Suppressor macrophage treated with lipopolysaccharide for 4 hours (primary cell): ENCODE results near the gene ABCA1.
"Not testable (repeated sequence)": the region's sequence is repeated elsewhere in the genome, so short reads cannot be mapped to it uniquely, and the experiment has no call there.

Source experiments
- DNase-seq: peaks from one replicate; pipeline ENCODE4 v3.0.0-alpha.2; 2020

The ABCA1 gene

DNA sequence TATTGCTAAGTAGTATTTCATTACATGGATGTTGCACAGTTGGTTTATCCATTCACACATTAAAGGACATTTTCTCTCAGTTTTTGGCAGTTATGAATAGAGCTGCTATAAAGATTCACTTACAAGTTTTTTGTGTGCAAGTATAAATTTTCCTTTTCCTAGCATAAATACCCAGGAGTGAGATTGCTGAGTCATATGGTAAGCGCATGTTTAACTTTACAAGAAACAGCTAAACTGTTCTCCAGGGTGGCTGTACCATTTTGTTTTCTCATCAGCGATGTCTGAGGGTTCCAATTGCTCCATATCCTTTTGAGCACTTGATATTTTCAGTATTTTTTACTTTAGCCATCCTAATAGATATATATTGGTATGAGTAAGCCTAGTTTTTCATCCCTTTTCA is 16.4 kb upstream of the ABCA1 start:
- no peak for DNase-seq

DNA sequence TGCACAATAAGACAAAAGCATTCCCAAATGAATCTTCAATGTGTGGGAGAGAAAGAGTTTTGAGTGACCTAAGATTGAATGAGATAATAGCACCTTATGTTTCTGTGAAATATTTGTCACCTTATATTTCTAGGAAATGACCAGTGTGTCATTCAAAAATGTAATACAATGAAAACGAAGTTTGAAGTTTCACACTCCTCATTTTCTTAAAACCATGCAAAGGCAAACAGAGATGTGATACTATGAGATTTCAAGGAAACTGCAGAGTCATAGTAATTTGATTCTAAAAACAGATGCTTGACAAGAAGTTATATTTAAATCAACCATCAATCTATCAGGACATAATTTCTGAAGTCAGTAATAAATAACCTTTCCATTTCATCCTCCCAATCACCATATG is 13.6 kb upstream of the ABCA1 start:
- DNase-seq = no peak

DNA sequence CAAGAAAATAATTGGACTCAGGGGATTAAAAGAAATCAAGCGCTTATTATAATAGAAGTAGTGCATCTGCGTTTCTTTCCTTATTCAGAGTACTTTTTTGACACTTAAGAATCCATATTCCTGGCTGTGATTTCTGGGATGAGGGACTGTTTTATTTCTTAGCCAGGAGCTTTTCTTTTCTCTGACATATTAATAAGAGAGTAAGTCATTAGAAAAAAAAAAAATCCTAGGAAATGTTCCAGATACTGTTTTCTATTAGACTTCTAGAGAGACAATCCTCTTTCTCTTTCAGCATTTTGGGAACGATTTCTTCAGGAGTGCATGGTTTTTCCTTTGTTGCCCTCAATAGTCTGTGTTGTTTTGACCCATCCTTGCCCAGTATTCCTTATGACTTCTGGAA is 8.3 kb upstream of the ABCA1 start:
- DNase-seq = no peak

DNA sequence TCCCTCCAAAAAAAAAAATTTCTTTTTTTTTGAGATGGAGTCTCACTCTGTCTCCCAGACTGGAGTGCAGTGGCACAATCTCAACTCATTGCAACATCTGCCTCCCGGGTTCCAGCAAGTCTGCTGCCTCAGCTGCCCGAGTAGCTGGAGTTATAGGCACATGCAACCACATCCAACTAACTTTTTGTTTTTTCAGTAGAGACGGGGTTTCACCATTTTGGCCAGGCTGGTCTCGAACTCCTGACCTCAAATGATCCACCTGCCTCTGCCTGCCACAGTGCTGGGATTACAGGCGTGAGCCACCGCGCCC is 7.5 kb upstream of the ABCA1 start:
- DNase-seq = not testable (repeated sequence)

DNA sequence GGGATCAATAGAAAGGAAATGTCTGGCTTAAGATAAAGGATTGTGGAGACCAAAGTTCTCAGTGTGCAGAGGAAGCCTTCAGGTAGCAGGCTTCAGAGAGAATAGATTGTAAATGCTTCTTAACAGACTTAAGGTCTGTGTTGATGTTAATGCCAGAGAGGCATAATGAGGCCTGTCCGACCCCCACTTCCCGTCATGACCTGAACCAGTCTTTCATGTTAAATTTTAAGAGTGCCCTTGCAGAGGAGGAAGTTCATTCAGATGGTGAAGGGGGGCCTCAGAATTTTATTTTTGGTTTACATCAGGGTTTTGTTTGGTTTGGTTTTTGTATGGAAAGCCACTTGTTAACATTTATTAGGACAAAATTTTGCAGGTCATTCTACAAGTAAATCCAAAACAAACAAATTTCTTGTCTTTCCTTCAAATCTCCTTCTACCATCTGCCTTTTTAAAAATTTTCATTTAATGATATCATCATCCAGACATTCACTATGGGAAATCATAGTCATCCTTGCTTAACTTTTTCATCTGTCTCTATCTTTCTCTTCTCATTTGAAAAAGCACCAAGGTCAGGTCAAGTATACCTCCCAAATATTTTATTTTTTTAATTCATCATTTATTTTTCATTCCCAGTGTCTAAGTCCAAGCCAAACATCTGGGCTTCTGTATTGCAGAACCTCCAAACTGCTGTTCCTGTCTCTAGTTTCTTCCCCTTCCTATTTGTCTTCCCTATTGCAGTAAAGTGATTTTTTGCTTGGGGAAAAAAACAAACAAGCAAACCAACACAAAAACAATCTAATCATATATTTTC is 6.9 kb upstream of the ABCA1 start:
- no peak for DNase-seq

DNA sequence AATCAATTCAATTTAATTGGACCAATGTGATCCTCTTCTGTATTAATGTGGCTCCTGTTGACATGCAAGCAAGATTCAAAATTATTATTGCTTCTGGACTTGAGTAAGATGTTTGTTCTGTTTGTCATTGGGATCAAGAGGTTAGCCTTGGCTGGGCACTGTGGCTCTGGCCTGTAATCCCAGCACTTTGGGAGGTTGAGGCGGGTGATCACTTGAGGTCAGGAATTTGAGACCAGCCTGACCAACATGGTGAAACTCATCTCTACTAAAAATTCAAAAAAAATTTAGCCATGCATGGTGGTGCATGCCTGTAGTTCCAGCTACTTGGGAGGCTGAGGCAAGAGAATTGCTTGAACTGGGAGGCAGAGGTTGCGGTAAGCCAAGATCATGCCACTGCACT is 5.1 kb upstream of the ABCA1 start:
- not testable (repeated sequence) for DNase-seq

DNA sequence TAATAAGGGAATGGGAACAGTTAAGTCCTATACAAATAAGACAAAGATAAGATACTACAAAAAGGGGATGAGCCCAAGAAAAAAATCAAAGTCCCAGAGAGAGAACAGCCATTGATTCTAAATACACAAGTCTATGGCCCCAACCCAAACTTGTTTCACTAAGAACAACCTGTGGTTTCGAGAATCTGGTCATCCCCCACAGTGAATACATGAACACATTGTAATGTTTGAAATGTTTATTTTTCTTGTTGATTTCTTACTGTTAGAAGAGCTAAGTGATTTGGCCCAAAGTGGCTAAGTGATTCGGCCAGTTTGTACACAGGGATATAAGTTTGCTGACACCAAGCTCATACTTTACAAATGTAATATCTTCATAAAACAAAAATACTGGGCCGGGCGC is 3.3 kb upstream of the ABCA1 start:
- no peak for DNase-seq

DNA sequence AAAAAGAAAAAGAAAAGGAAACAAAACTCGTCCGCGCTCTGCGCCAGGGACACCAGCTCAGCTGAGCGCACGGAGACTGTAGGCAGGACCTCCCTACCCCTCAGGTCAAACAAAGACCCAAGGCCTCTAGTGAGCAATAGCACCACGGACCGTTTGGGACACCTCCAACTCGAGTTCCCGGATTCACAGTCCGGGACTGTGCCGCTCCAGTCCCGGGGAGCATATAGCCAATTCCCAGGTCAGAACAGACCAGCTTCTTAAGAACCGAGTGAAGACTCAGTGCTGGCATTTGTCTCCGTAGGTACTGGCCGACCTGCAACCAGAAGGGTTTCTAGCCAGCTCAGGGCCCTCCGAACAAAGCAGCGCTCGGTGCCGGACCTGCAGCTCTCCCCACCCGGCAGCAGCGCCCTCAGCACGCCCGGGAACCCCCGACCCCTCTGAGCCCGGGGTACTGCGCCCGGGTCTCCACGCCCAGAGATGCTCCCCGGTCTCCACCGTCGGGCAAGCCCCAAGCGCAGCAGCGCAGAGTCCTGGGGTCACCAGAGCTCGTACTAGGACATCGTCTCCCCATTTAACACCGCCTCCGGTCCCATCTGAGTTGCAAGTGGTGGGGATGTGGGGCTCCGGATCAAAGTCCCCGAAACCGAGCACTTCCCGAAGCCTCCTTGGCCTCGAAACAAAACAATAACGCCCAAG is 591 bp downstream of the ABCA1 start:
- DNase-seq = peak; percentile 72

DNA sequence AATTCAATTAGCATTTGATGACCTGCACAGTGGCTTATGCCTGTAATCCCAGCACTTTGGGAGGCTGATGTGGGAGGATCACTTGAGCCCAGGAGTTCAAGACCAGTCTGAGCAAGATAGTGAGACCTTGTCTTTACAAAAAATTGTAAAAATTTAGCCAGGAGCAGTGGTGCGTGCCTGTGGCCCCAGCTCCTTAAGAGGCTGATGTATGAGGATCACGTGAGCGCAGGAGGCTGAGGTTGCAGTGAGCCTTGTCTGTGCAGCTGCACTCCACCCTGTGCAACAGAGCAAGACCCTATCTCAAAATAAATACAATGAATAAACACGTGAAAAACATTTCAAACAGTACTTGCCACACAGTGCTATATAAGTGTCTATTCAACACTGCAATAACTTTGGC is 4.2 kb downstream of the ABCA1 start:
- no peak for DNase-seq

DNA sequence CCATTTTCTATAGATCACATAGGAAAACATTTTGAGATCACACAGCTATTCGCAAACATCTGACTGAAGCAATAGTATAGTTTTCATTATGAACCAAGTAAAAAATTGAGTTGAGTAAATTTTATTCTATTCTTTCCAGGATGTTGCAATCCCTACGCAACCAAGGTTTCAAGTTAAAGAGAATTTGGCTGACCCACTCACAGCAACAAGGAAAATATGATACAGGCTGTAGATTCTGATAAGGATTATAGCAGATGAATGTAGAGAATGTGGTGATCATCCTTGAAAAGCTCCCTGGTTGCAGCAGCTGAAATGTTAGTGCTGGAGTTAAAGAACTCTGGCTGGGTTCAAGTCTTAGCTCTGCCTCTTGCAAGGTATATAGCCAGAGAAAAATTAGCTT is 4.7 kb downstream of the ABCA1 start:
- peak; percentile 69 for DNase-seq

DNA sequence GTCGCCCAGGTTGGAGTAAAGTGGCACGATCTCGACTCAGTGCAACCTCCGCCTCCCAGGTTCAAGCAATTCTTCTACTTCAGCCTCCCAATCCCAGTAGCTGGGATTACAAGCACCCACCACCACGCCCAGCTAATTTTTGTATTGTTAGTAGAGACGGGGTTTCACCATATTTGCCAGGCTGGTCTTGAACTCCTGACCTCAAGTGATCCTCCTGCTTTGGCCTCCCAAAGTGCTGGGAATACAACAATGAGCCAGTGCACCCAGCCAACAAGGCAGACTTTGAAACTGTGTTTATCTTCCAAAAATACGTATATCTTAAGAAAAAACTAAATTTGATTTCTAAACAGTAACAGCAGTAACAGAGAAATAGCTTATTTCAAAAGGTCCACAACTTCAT is 5.2 kb downstream of the ABCA1 start:
- not testable (repeated sequence) for DNase-seq

DNA sequence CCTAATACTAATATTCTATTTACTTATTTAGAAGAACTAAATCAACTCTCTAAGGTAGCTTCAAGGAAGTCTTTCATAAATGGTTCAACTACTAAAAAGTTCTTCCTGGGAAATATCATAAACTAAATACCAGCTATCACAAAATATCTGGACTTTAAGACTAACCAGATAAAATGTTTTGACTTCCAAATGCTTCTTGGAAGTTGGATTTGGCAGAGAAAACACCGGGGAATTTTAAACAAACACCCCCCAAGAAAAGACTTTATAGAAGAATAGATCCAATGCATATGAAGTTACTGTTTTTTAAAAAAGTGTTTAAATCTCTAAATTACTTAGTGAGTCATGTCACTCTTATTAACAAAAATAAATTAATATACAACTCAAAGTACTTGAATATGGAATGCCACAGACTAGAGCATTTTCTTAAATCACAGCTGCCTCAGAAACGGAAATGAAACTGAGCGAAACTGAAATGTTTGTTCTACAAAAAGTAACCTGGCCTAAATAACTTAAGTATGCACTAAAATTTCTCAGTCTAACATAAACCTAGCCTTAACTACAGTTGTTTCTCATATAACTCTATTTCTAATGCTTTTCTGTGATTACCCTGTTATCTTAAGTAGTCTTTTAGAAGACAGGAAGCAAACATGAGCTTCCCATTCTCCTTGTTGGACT is 6.8 kb downstream of the ABCA1 start:
- no peak for DNase-seq

DNA sequence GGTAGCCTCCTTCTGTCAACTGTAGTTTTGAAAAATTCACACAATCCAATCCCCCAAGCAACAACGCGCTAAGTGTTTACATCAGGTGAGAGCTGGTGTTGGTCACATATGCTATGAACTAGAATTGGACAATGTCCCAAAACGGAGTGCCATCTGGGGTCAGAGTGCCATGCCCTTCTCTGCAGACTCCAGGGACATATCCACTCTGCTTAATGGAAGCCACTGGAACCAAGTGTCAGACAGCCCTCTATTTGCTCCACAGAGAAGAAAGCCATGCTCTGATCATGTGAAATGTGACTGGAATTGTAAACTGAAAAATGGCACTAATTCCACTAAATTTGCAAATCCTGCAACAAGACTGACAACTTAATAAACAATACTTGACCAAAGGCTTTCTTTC is 12.2 kb downstream of the ABCA1 start:
- DNase-seq = no peak

DNA sequence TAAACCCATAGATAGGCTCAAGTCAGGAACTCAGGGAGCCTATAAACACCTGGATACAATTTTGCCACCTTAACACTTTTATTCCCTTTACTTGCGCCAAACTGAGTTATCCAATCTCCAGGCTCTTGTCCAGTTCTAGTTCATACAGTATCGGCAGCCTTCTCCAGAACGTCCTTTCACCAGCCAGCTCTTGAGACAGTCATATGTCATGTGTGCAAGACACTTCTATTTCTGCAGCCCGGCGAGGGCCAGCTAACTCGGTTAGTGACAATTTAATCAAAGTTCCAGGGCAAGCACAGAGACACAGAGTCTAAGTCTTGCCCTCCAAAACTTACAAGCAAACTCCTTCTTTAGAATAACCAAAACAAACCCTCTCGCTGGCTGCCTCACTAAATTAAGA is 12.9 kb downstream of the ABCA1 start:
- no peak for DNase-seq

DNA sequence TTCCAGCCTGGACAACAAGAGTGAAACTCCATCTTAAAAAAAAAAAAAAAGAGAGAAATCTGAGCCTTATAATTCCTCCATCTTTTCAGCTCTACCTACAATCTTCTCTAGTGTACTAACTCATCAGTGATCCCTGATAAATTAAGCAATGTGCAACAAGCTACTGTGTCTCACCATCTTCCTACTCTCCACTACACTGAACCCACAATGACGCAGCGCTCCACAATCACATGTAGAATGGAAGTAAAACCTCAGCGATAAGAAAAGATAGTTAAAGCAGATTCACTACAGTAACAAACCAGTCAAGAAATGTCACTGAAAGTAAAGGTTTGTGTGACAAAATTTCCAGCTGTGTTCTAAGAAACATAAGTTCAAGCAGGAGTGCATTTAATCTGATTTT is 13.5 kb downstream of the ABCA1 start:
- peak; percentile 76 for DNase-seq

DNA sequence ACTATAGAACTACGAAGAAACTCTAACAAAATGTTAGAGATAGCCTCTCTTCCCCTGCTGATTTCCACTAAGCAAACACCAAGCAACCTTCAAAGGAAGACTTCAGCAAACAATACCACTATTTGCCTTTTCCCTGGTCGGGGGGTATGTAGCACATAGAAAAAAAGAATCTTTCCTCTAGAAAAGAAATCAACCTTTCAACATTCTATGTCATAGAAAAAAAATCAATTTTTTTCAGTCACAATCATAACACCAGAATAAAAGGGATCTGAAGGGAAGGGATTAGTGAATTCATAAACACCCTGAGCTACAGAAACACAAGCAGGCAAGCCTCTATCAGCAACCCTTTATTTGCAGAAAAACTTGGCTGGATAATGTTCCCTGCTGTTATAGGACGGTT is 15.3 kb downstream of the ABCA1 start:
- DNase-seq = no peak

DNA sequence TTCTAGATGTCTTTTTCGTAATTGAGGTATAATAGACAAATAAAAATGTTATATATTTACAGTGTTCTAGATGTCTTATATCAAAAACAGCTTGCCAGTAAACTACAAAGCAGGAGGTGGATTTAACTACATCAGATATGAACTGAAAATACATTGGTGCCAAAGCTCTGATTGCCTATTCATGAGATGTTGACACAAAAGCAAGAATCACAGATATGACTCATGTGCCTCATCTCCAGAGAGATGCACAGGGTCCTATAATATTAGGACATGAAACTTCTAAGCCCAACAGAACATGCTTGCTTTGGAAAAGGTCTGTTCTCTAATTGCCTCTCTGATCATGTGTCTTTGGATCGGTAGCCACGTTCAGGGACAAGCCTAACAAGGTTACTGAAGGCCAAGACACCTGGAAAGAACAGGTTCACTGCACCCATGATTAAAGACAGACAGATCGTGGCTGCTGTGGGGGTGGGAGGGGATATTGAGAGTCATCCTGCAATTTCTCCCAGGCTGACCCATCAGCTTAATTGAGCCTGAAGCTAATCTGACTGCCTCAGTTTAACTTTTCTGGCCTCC is 16.8 kb downstream of the ABCA1 start:
- peak; percentile 68 for DNase-seq

DNA sequence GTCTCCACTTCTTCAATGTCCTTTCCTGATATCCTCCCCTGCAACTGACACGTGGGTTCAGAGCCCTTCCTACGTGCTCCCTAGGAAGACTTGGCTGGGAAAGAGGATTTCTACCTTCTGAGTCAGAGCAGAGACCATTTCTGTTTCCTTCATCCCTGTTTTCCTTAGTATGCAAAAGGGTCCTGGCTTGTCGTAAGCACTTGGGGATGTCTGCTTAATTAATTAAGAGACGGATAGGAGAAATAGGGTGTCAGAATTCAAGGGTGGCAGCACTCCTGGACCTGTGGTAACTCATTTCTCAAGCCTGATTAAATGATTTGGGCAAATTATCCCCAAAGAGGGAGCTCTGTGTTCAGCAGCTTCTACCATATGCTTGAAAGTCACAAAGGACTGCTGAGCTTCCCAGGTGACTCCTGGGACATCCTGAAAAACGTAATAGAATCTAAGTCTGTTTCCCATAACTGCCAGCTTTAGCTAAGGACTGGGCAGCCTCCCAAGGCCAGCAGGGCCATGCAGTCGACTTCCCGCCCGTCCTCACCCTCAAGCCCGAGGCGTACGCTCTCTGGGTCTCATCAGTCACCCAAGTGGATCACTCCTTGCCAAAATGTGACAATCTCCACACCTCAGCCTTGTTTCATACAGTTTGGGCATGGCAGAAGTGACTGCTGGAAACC is 20.5 kb downstream of the ABCA1 start:
- no peak for DNase-seq

DNA sequence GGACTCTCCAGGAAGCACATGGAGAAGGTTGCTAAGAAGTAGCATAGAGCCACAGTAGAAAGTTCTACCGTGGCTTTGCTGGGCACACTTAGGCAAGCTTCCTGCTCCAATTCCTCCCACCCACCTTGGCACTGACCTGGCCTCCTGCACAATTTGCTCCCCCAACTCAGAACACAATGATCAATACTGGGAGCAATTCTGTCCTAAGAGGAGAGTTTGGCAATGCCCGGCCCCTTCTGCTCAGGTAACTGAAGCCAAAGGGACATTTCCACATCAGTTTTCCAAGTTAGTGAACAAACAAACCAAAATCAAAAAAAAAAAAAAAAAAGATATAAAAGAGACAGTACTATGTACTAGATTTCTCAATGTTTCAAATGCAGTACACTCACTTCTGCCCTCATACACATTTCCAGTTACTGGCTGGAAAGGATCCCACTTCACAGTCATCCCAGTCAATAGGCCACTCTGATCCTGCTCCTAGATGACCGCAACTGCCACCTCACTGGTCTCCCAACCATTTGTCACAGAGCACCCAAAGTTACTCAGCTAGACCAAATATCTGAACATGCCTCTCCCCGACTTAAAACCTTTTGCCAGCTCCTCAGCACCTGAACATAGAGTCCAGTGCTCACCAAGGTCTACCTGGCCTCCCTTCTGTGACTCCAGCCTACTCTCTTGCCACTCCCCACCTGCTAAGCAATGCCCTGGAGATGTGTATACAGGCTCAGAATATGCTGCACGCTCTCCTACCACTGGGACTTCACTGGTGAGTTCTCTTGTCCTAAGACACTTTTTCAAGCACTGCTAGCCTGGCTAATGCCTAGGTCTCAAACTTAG is 21.3 kb downstream of the ABCA1 start:
- DNase-seq = peak; percentile 44

DNA sequence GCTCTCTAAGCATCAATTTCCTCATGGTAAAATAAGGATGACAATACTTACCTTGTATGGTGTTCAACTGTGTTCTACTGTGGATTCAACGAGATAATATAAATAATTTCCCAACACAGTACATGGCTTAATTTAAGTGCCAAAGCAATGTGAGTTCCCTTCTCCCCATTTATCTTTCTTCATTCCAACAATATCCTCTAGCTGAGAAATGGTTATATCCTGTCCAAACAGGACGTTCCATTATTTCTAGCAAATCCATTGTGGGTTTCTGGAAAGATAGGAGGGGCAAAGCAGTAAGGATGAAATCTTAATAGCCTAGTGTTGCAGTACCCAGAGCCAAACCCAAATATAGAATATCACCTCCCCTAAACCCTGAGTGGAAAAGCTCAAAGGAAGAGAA is 22.0 kb downstream of the ABCA1 start:
- no peak for DNase-seq

DNA sequence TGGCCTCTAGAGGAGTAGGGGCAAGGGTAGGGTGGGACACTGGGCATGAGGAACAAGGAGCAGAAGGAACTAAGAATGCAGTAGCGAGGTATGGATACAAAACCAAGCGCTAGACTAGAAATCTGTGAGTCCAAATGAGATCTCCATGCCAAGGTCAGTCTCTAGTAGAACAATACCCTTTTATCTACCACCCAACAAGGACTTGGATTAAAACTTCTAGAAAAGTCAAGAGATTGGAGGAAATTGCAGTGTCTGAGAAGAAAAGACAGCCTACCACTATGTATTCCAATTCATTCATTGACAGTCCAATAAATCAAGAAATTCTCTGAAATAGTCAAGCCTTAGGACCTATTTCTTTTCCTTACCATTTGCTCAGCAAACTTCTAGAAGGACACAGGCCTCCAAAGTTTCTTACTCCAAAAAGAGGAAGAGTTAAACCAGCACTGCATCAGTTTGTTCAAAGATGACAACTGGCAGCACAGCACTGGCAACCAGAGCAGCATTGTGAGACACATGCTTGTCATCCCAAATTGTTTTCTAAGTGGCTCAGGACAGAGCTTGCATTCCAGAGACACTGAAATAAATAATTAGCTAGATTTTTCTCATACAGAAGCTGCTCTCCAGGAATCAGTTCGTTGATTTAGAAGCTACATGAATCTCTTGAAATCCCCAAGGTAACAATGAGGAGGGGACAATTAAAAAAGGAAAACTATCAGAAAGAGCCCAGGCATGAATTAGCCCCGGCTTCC is 22.6 kb downstream of the ABCA1 start:
- DNase-seq = no peak

DNA sequence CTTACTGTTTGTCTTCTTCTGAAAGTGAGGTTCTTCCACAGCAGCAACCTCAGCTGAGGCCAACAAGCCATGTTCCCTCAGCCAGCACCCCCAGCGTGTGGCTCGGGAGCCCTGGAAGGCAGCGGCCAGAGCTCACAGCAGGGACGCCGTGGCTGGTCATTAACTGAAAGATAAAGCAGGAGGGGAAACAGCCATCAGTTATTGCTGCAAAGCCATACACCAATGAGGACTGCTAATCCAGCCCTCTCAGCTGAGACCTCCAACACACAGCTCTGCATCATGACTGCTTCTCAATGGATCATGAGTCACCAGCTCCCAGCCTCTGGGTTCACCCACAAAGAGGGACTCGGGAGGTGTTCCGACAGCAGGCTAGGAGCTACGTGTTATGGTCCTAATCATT is 24.3 kb downstream of the ABCA1 start:
- no peak for DNase-seq
